Astrocyte (in vitro differentiated cells and primary cell): ENCODE data around the gene COL18A1. TPM values are rescaled to one million over a fixed set of nuclear protein-coding genes. Genes with fewer than 3 reads are reported as not detected.

Experiments used
- DNase-seq: peaks from one replicate; pipeline ENCODE4 v3.0.0-alpha.2; 2010; ENCODE audit warnings: low read depth
- FAIRE-seq: peaks from 2 replicates; lab custom pipeline; 2011; peaks lifted over from hg19 to GRCh38; lab: Jason Lieb, UNC
- H2AFZ ChIP-seq: 2 replicates; pipeline ENCODE4 v1.6.0; 2012; ENCODE audit warnings: low read depth, low read length, inconsistent platforms
- H3K27ac ChIP-seq: 2 replicates; pipeline ENCODE4 v1.5.1; 2011; ENCODE audit warnings: low read depth, low read length, inconsistent platforms
- H3K27me3 ChIP-seq: 2 replicates; pipeline ENCODE4 v1.6.0; 2011; ENCODE audit warnings: low read length, inconsistent platforms; ENCODE audit not compliant: insufficient read depth
- H3K36me3 ChIP-seq: 2 replicates; pipeline ENCODE4 v1.5.1; 2011; ENCODE audit warnings: low read length, inconsistent platforms; ENCODE audit not compliant: insufficient read depth
- H3K4me1 ChIP-seq: 2 replicates; pipeline ENCODE4 v1.5.1; 2011; ENCODE audit warnings: low read length, inconsistent platforms; ENCODE audit not compliant: insufficient read depth
- H3K4me2 ChIP-seq: 2 replicates; pipeline ENCODE4 v1.6.0; 2012; ENCODE audit warnings: low read length, inconsistent platforms
- H3K4me3 ChIP-seq: 2 replicates; pipeline ENCODE4 v1.5.1; 2011; ENCODE audit warnings: low read depth, mild to moderate bottlenecking, low read length, inconsistent platforms; ENCODE audit not compliant: insufficient read depth
- H3K79me2 ChIP-seq: 2 replicates; pipeline ENCODE4 v1.6.0; 2012; ENCODE audit warnings: mild to moderate bottlenecking, low read length, inconsistent platforms; ENCODE audit not compliant: insufficient read depth
- H3K9ac ChIP-seq: 2 replicates; pipeline ENCODE4 v1.6.0; 2012; ENCODE audit warnings: mild to moderate bottlenecking, low read length, inconsistent platforms
- H3K9me3 ChIP-seq: 2 replicates; pipeline ENCODE4 v1.5.1; 2012; ENCODE audit warnings: low read depth, mild to moderate bottlenecking, low read length, inconsistent platforms; ENCODE audit not compliant: insufficient read depth
- H4K20me1 ChIP-seq: 2 replicates; pipeline ENCODE4 v1.6.0; 2012; ENCODE audit warnings: low read length, inconsistent platforms; ENCODE audit not compliant: insufficient read depth
- H3K27ac Mint-ChIP-seq: one replicate; pipeline ENCODE4 v1.8.0; 2021; ENCODE audit warnings: mild to moderate bottlenecking, mixed read lengths; ENCODE audit not compliant: unreplicated experiment
- H3K27me3 Mint-ChIP-seq: one replicate; pipeline ENCODE4 v1.8.0; 2021; ENCODE audit warnings: low read depth, mixed read lengths; ENCODE audit not compliant: unreplicated experiment
- H3K36me3 Mint-ChIP-seq: one replicate; pipeline ENCODE4 v1.8.0; 2021; ENCODE audit warnings: low read depth, mixed read lengths; ENCODE audit not compliant: unreplicated experiment
- H3K4me1 Mint-ChIP-seq: one replicate; pipeline ENCODE4 v1.8.0; 2021; ENCODE audit warnings: low read depth, mixed read lengths; ENCODE audit not compliant: unreplicated experiment
- H3K4me3 Mint-ChIP-seq: one replicate; pipeline ENCODE4 v1.8.0; 2021; ENCODE audit warnings: mild to moderate bottlenecking, moderate library complexity, mixed read lengths; ENCODE audit not compliant: unreplicated experiment
- H3K9me3 Mint-ChIP-seq: one replicate; pipeline ENCODE4 v1.8.0; 2021; ENCODE audit warnings: mild to moderate bottlenecking, mixed read lengths; ENCODE audit not compliant: unreplicated experiment
- CTCF ChIP-seq: IDR thresholded peaks from 2 replicates; pipeline ENCODE4 v1.5.1; 2011; ENCODE audit warnings: low read depth, mild to moderate bottlenecking, inconsistent platforms, low read length, moderate library complexity; ENCODE audit not compliant: insufficient read depth
- EZH2 ChIP-seq: IDR thresholded peaks from 2 replicates; pipeline ENCODE4 v1.6.1; 2012; ENCODE audit warnings: mild to moderate bottlenecking, low read length, inconsistent platforms; ENCODE audit not compliant: insufficient read depth
- total RNA-seq: library from RNA; stranded (reverse); gene quantifications from 2 replicates; pipeline ENCODE4 v1.2.1, GENCODE V29; 2021

The COL18A1 gene
- total RNA-seq, 1 donor from 2014 or later: 616 TPM

GRCh38 chr21:45486443-45487160, 81.6 kb downstream of the COL18A1 start:
- Histone ChIP-seq H3K4me1 (no peaks in the 10 kb centered on the region), H4K20me1 (no peaks in the 10 kb centered on the region), H3K9me3 (no peaks in the 10 kb centered on the region), H3K4me2 (no peak overlapping the region), H3K79me2 (no peaks in the 10 kb centered on the region), H3K27ac (no peak overlapping the region), H3K9ac (no peak overlapping the region), H3K27me3 (no peaks in the 10 kb centered on the region), H3K4me3 (no peak overlapping the region), H3K36me3 (no peaks in the 10 kb centered on the region), H2AFZ (no peak overlapping the region)
- FAIRE-seq (no peak), DNase-seq (no peak)
- H3K4me1 Mint-ChIP-seq: peaks cover 3% of the 10 kb centered on the region
- H3K4me3 Mint-ChIP-seq: no peak overlapping the region
- no peaks in the 10 kb centered on the region for H3K9me3 Mint-ChIP-seq
- H3K27ac Mint-ChIP-seq: peak overlapping the region; percentile 85
- H3K27me3 Mint-ChIP-seq: no peaks in the 10 kb centered on the region
- TF ChIP-seq EZH2 (no peak), CTCF (no peak)
- H3K36me3 Mint-ChIP-seq: peaks cover 3% of the 10 kb centered on the region

GRCh38 chr21:45487161-45487806, 82.3 kb downstream of the COL18A1 start:
- no peaks in the 10 kb centered on the region for H3K27me3 Mint-ChIP-seq
- TF ChIP-seq CTCF (no peak), EZH2 (no peak)
- no peak for DNase-seq
- H3K36me3 Mint-ChIP-seq: peaks cover 5% of the 10 kb centered on the region
- Histone ChIP-seq H3K27ac (no peak overlapping the region), H3K9me3 (no peaks in the 10 kb centered on the region), H3K79me2 (no peaks in the 10 kb centered on the region), H3K4me1 (no peaks in the 10 kb centered on the region), H3K36me3 (no peaks in the 10 kb centered on the region), H3K4me3 (no peak overlapping the region), H2AFZ (no peak overlapping the region), H3K4me2 (no peak overlapping the region), H3K27me3 (no peaks in the 10 kb centered on the region), H4K20me1 (no peaks in the 10 kb centered on the region), H3K9ac (no peak overlapping the region)
- H3K4me1 Mint-ChIP-seq: peaks cover 3% of the 10 kb centered on the region
- H3K27ac Mint-ChIP-seq: no peak overlapping the region
- H3K9me3 Mint-ChIP-seq: no peaks in the 10 kb centered on the region
- no peak for FAIRE-seq
- no peak overlapping the region for H3K4me3 Mint-ChIP-seq
